Inferior parietal cortex (tissue), 1 donor: ENCODE data around the gene CRIP1.

Source experiments
- DNase-seq: peaks from one replicate; pipeline ENCODE4 v3.0.0-alpha.2; 2016; ENCODE audit errors: extremely low spot score

The CRIP1 gene

GRCh38 chr14:105450864-105451720 is 35.6 kb upstream of the CRIP1 start:
- DNase-seq = no peak

- DNase-seq = no peak
Measured at GRCh38 chr14:105452963-105453362, 33.7 kb upstream of the CRIP1 start.

- no peak for DNase-seq
Measured at GRCh38 chr14:105453847-105454246, 32.8 kb upstream of the CRIP1 start.

GRCh38 chr14:105455086-105455640 is 31.5 kb upstream of the CRIP1 start:
- DNase-seq = no peak

- no peak for DNase-seq
Measured at GRCh38 chr14:105455766-105456660, 30.7 kb upstream of the CRIP1 start.

GRCh38 chr14:105456736-105457617 is 29.7 kb upstream of the CRIP1 start:
- no peak for DNase-seq

- DNase-seq = no peak
Measured at GRCh38 chr14:105458010-105458409, 28.7 kb upstream of the CRIP1 start.

- DNase-seq = no peak
Measured at GRCh38 chr14:105458571-105458970, 28.1 kb upstream of the CRIP1 start.

GRCh38 chr14:105460116-105460515 is 26.6 kb upstream of the CRIP1 start:
- no peak for DNase-seq

GRCh38 chr14:105460616-105461015 is 26.1 kb upstream of the CRIP1 start:
- no peak for DNase-seq

- DNase-seq = no peak
Measured at GRCh38 chr14:105461903-105462302, 24.8 kb upstream of the CRIP1 start.

GRCh38 chr14:105464501-105464900 is 22.2 kb upstream of the CRIP1 start:
- no peak for DNase-seq

- DNase-seq = no peak
Measured at GRCh38 chr14:105465209-105466031, 21.3 kb upstream of the CRIP1 start.

- DNase-seq = no peak
Measured at GRCh38 chr14:105466531-105467248, 20.0 kb upstream of the CRIP1 start.

- DNase-seq = no peak
Measured at GRCh38 chr14:105467249-105467941, 19.3 kb upstream of the CRIP1 start.

- no peak for DNase-seq
Measured at GRCh38 chr14:105467942-105468471, 18.7 kb upstream of the CRIP1 start.

GRCh38 chr14:105468621-105469241 is 18.0 kb upstream of the CRIP1 start:
- DNase-seq = no peak
